Caco-2 (cell line): ENCODE results near the gene EIF2B5. TPM values are rescaled to one million over a fixed set of nuclear protein-coding genes. Genes with fewer than 3 reads are reported as not detected.
A peak's percentile ranks its signal among the peaks of the same experiment; 100 is the strongest.

Experiments used
- Bru-seq: library from RNA; stranded (reverse); fragments of 400-500 nt; gene quantifications from one replicate; lab custom pipeline; 2021; lab: Mats Ljungman, UMichigan
- BruChase-seq, 2 experiments: library from RNA; stranded (reverse); fragments of 400-500 nt; gene quantifications; one replicate each; lab custom pipeline; 2021; lab: Mats Ljungman, UMichigan
- BruUV-seq: library from RNA; stranded (reverse); fragments of 400-500 nt; replicated peaks from 2 replicates; lab custom pipeline; 2021; lab: Mats Ljungman, UMichigan
- CTCF ChIA-PET: fragments of 300-600 bp; sonication (Branson Sonifier 250); formaldehyde crosslinking; loops from one replicate; lab custom pipeline; 2022; ENCODE audit warnings: antibody characterized with exemption; lab: Charles Lee
- POLR2A ChIA-PET: fragments of 300-600 bp; sonication (Branson Sonifier 250); formaldehyde crosslinking; loops from one replicate; lab custom pipeline; 2022; ENCODE audit warnings: antibody characterized with exemption; lab: Charles Lee
- DNase-seq, 2 experiments: peaks; one replicate each; pipeline versions ENCODE4 v3.0.0 to v3.0.0-alpha.2; 2020 to 2022
- H3K27me3 ChIP-seq: replicated peaks from 2 replicates; pipeline ENCODE4 v1.6.0; 2011; ENCODE audit warnings: low read length; ENCODE audit not compliant: control insufficient read depth, insufficient read depth
- H3K36me3 ChIP-seq: 2 replicates; pipeline ENCODE4 v1.5.1; 2011; ENCODE audit warnings: low read length; ENCODE audit not compliant: control insufficient read depth, insufficient read depth
- H3K4me1 ChIP-seq: fragments of 250-450 bp; sonication (Bioruptor Pico); 2 replicates; pipeline ENCODE4 v1.5.1; 2020; ENCODE audit warnings: mild to moderate bottlenecking
- H3K4me3 ChIP-seq: 2 replicates; pipeline ENCODE4 v1.5.1; 2011; ENCODE audit warnings: low read depth, mild to moderate bottlenecking, control low read depth, low read length
- H3K9me3 ChIP-seq: fragments of 250-450 bp; sonication (Bioruptor Pico); 2 replicates; pipeline ENCODE4 v1.5.1; 2020; ENCODE audit warnings: mild to moderate bottlenecking, moderate library complexity
- H3K27ac Mint-ChIP-seq: one replicate; pipeline ENCODE4 v1.8.0; 2022; ENCODE audit warnings: mixed read lengths; ENCODE audit not compliant: unreplicated experiment
- H3K27me3 Mint-ChIP-seq: one replicate; pipeline ENCODE4 v1.8.0; 2022; ENCODE audit warnings: mixed read lengths; ENCODE audit not compliant: insufficient read depth, unreplicated experiment
- H3K36me3 Mint-ChIP-seq: one replicate; pipeline ENCODE4 v1.8.0; 2022; ENCODE audit warnings: mild to moderate bottlenecking, mixed read lengths; ENCODE audit not compliant: insufficient read depth, unreplicated experiment
- H3K4me1 Mint-ChIP-seq: one replicate; pipeline ENCODE4 v1.8.0; 2022; ENCODE audit warnings: low read depth, mixed read lengths; ENCODE audit not compliant: unreplicated experiment
- H3K4me3 Mint-ChIP-seq: one replicate; pipeline ENCODE4 v1.8.0; 2022; ENCODE audit warnings: mild to moderate bottlenecking, moderate library complexity, mixed read lengths; ENCODE audit not compliant: unreplicated experiment
- H3K9me3 Mint-ChIP-seq: one replicate; pipeline ENCODE4 v1.8.0; 2022; ENCODE audit warnings: mixed read lengths; ENCODE audit not compliant: unreplicated experiment
- intact Hi-C: fragments of 100-400 bp; cut with micrococcal nuclease; formaldehyde crosslinking; loops from one replicate; pipeline ENCODE4 v1.10.0; 2022; ENCODE audit not compliant: unreplicated experiment
- long read RNA-seq: library from polyadenylated mRNA; stranded (forward); transcript quantifications from one replicate; pipeline ENCODE4 v2.0.0, GENCODE V29; 2022
- total RNA-seq: library from RNA; stranded (reverse); gene quantifications from 2 replicates; pipeline ENCODE4 v1.2.3, GENCODE V29; 2022
- TF ChIP-seq, protein P1 (sequence below), 2 experiments: fragments of 200-600 bp in 1 of 2; IDR thresholded peaks; 1 replicate in 1 of 2; 2 replicates in 1 of 2; pipeline versions ENCODE4 v1.5.1 to v1.8.0; 2011 to 2022; ENCODE audit warnings: antibody characterized with exemption in 1 of 2, control low read depth in 1 of 2, inconsistent platforms in 1 of 2, low read depth in 1 of 2, low read length in 1 of 2, mild to moderate bottlenecking in 1 of 2, moderate library complexity in 1 of 2; ENCODE audit not compliant: insufficient read depth in 1 of 2, severe bottlenecking in 1 of 2, unreplicated experiment in 1 of 2

Gene EIF2B5
- 43.8 and 52.9 TPM in 2 replicates for total RNA-seq
- Bru-seq, nascent RNA = percentile 83 among the genes with signal in this experiment
- BruChase-seq, experiment 1, labeled RNA remaining after a 2-hour chase = percentile 86 among the genes with signal in this experiment
- percentile 91 among the genes with signal in this experiment for BruChase-seq, experiment 2, labeled RNA remaining after a 6-hour chase
- long read RNA-seq, transcript EIF2B5-201 (16 exons, 2,656 nt) = major isoform, 70 of 120 reads
- long read RNA-seq, partial matches to known transcripts = 8 of 120 reads
- long read RNA-seq, other reads (novel, unspliced or antisense) = 34 of 120 reads

DNA sequence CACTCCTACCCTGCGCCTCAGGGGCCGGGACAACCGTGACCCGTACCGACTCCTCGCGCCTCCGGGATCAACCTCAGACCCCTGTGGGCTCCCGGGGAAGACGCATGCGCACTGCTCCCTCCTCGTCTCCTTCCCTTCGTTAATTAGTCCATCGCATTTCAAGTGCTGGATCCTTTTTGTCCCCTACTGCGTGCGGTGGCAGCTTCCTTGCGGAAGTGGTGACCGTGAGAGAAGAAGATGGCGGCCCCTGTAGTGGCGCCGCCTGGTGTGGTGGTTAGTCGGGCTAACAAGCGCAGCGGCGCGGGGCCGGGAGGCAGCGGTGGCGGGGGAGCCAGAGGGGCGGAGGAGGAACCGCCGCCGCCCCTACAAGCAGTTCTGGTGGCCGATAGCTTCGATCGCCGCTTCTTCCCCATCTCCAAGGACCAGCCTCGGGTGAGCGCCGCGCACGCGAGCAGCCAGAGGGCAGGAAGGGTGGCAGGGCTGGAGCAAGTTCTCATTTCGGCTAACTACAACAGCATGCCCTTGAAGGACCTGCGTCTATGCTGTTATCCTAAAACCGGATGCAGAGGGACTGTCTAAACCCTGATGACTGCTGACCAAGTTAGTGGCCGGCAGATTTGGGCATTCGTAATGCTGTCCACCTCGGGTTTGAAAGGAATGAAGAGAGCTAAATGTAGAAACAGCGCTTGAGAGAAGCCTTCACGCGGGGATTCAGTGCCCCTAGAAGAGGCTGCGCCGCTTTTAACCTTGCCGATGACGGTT, at the start of gene EIF2B5:
TSS of gene EIF2B5 (plus strand) at position 210 of the 762 bp plus-strand sequence. CDS start at position 238, 28 bp downstream.
- Mint-ChIP-seq H3K9me3 (no peaks in the 10 kb centered on the region), H3K4me1 (peaks cover 7% of the 10 kb centered on the region), H3K27me3 (no peaks in the 10 kb centered on the region), H3K4me3 (peak within 1 kb of the TSS; percentile 98), H3K36me3 (peaks cover 19% of the 10 kb centered on the region), H3K27ac (peak within 1 kb of the TSS; percentile 93)
- TF ChIP-seq, protein P1, sequence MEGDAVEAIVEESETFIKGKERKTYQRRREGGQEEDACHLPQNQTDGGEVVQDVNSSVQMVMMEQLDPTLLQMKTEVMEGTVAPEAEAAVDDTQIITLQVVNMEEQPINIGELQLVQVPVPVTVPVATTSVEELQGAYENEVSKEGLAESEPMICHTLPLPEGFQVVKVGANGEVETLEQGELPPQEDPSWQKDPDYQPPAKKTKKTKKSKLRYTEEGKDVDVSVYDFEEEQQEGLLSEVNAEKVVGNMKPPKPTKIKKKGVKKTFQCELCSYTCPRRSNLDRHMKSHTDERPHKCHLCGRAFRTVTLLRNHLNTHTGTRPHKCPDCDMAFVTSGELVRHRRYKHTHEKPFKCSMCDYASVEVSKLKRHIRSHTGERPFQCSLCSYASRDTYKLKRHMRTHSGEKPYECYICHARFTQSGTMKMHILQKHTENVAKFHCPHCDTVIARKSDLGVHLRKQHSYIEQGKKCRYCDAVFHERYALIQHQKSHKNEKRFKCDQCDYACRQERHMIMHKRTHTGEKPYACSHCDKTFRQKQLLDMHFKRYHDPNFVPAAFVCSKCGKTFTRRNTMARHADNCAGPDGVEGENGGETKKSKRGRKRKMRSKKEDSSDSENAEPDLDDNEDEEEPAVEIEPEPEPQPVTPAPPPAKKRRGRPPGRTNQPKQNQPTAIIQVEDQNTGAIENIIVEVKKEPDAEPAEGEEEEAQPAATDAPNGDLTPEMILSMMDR (IDR thresholded peaks at IDR 0.05; ENCODE audit: insufficient read depth in 1 of 2, low read depth in 1 of 2, low read length in 1 of 2, severe bottlenecking in 1 of 2, unreplicated experiment in 1 of 2) = peak in 1 of 2 experiments; percentile 59
- Histone ChIP-seq H3K9me3 (no peaks in the 10 kb centered on the region), H3K4me3 (peak within 1 kb of the TSS; percentile 78), H3K27me3 (no peaks in the 10 kb centered on the region), H3K4me1 (peaks cover 9% of the 10 kb centered on the region; the same call in 1 of the 2 replicates), H3K36me3 (no peaks in the 10 kb centered on the region)
- no TSS peak for BruUV-seq
- POLR2A ChIA-PET = interaction anchor here (0.6 to 1.3 kb wide), 3 partner anchors 38 to 117 kb away, joined by 3 to 5 read pairs (median 3); partner anchors contain the start of genes ABCC5 and ABCF3
- CTCF ChIA-PET = interaction anchor here (0.7 to 1.3 kb wide), 5 partner anchors 10 to 240 kb away, joined by 3 to 10 read pairs (median 4); partner anchors contain the start of gene AP2M1
- intact Hi-C loops = loop anchor here (2.0 kb wide), 1 partner anchor 21 kb away; no protein-coding TSS in a partner anchor
- peak; percentile 89 to 92 for DNase-seq

DNA sequence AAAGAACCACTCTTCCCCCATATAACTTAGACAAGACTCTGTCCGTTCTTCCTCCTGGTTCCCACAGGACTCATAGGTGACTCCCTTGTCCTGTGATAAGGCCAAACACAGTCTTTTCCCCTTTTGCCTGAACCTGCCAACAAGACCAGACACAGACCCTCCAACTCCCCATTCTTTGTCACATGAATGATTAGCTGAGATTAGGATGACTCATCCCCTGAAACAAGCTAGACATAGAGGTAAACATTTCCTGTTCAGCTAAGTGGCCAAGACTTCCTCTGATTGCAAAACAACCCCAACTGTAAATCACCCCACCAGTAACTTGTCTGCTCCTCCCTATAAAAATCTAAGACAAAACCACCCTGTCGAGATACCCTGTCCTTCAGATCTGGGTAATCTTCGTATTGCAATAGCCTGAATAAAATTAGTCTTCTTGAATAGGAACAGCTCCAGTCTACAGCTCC, 49.7 kb upstream of the EIF2B5 start:
- no peaks in the 10 kb centered on the region for H3K4me1 ChIP-seq
- no peaks in the 10 kb centered on the region for H3K4me1 Mint-ChIP-seq
- peaks cover 11% of the 10 kb centered on the region for H3K9me3 Mint-ChIP-seq
- H3K4me3 ChIP-seq = no peak overlapping the region
- intact Hi-C loops = no loop called here
- POLR2A ChIA-PET = no interaction called here
- no peak overlapping the region for H3K27ac Mint-ChIP-seq
- no peak overlapping the region for H3K4me3 Mint-ChIP-seq
- H3K27me3 Mint-ChIP-seq = no peaks in the 10 kb centered on the region
- BruUV-seq = no TSS peak
- no peaks in the 10 kb centered on the region for H3K36me3 Mint-ChIP-seq
- no peak for DNase-seq
- CTCF ChIA-PET = no interaction called here
- H3K36me3 ChIP-seq = no peaks in the 10 kb centered on the region
- TF ChIP-seq, protein P1 (IDR thresholded peaks at IDR 0.05; ENCODE audit: insufficient read depth in 1 of 2, low read depth in 1 of 2, low read length in 1 of 2, severe bottlenecking in 1 of 2, unreplicated experiment in 1 of 2) = no peak
- H3K27me3 ChIP-seq = no peaks in the 10 kb centered on the region
- H3K9me3 ChIP-seq = 0 out of 2 replicates have a peak, but pooled peaks cover 8% of the 10 kb centered on the region

DNA sequence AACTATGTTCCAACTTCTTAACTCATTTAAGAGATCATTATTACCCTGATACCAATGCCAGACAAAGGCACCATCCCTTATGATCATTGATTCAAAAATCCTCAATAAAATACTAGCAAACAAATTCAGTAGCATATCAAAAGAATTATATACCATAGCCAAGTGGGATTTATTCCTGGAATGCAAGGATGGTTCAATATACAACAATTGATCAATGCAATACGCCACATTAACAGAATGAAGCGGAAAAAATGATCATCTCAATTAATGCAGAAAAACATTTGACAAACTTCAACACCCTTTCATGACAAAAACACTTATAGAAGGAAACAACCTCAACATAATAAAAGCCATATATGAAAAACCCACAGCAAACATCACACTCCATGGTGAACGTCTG, 43.0 kb upstream of the EIF2B5 start:
- POLR2A ChIA-PET = no interaction called here
- no TSS peak for BruUV-seq

More for the DNA sequence above, 43.0 kb upstream of the EIF2B5 start:
- no peak for DNase-seq
- Histone ChIP-seq H3K9me3 (peaks cover 17% of the 10 kb centered on the region), H3K27me3 (no peaks in the 10 kb centered on the region), H3K36me3 (no peaks in the 10 kb centered on the region), H3K4me1 (no peaks in the 10 kb centered on the region), H3K4me3 (no peak overlapping the region)
- Mint-ChIP-seq H3K4me1 (no peaks in the 10 kb centered on the region), H3K27ac (no peak overlapping the region), H3K4me3 (no peak overlapping the region), H3K36me3 (no peaks in the 10 kb centered on the region), H3K27me3 (peaks cover 3% of the 10 kb centered on the region), H3K9me3 (no peaks in the 10 kb centered on the region)
- CTCF ChIA-PET = no interaction called here
- TF ChIP-seq, protein P1 (IDR thresholded peaks at IDR 0.05; ENCODE audit: insufficient read depth in 1 of 2, low read depth in 1 of 2, low read length in 1 of 2, severe bottlenecking in 1 of 2, unreplicated experiment in 1 of 2) = no peak
- intact Hi-C loops = no loop called here
